Inflammatory macrophage (primary cell): ENCODE results near the gene SPAG17.

Experiments
- DNase-seq, 2 donors: peaks; one replicate each; pipeline ENCODE4 v3.0.0-alpha.2; 2020 to 2022

The SPAG17 gene

GRCh38 chr1:118118469-118118868 is 66.6 kb downstream of the SPAG17 start:
- DNase-seq: no peak

GRCh38 chr1:118117521-118117920 is 67.5 kb downstream of the SPAG17 start:
- DNase-seq: no peak

GRCh38 chr1:118116909-118117308 is 68.1 kb downstream of the SPAG17 start:
- DNase-seq: no peak

GRCh38 chr1:118116401-118116800 is 68.6 kb downstream of the SPAG17 start:
- no peak for DNase-seq

- DNase-seq: no peak
Measured at GRCh38 chr1:118115567-118116295, 69.3 kb downstream of the SPAG17 start.

- DNase-seq: no peak
Measured at GRCh38 chr1:118113261-118113660, 71.8 kb downstream of the SPAG17 start.

- DNase-seq: no peak
Measured at GRCh38 chr1:118110580-118110979, 74.4 kb downstream of the SPAG17 start.

- DNase-seq: no peak
Measured at GRCh38 chr1:118104951-118105350, 80.1 kb downstream of the SPAG17 start.

GRCh38 chr1:118102445-118102844 is 82.6 kb downstream of the SPAG17 start:
- DNase-seq: no peak

GRCh38 chr1:118101999-118102398 is 83.0 kb downstream of the SPAG17 start:
- DNase-seq: no peak

- no peak for DNase-seq
Measured at GRCh38 chr1:118101515-118101844, 83.5 kb downstream of the SPAG17 start.

GRCh38 chr1:118100686-118101514 is 84.1 kb downstream of the SPAG17 start:
- no peak for DNase-seq

GRCh38 chr1:118099686-118100085 is 85.3 kb downstream of the SPAG17 start:
- DNase-seq: no peak

GRCh38 chr1:118097622-118098348 is 87.2 kb downstream of the SPAG17 start:
- no peak for DNase-seq

GRCh38 chr1:118093017-118093416 is 92.0 kb downstream of the SPAG17 start:
- no peak for DNase-seq

GRCh38 chr1:118090130-118090529 is 94.9 kb downstream of the SPAG17 start:
- DNase-seq: no peak

- no peak for DNase-seq
Measured at GRCh38 chr1:118085365-118085764, 99.7 kb downstream of the SPAG17 start.

GRCh38 chr1:118084400-118084799 is 100.6 kb downstream of the SPAG17 start:
- no peak for DNase-seq

GRCh38 chr1:118082984-118083383 is 102.0 kb downstream of the SPAG17 start:
- DNase-seq: no peak

- DNase-seq: no peak
Measured at GRCh38 chr1:118081387-118081786, 103.6 kb downstream of the SPAG17 start.

GRCh38 chr1:118077331-118078045 is 107.5 kb downstream of the SPAG17 start:
- DNase-seq: peak; percentile 10 to 20

- DNase-seq: no peak
Measured at GRCh38 chr1:118075116-118075515, 109.9 kb downstream of the SPAG17 start.
